GM06990 (cell line): ENCODE data around the gene ABCA4.

ENCODE experiments used
- DNase-seq: peaks from one replicate; pipeline ENCODE4 v3.0.0-alpha.2; 2011; ENCODE audit not compliant: insufficient read length; ENCODE audit errors: extremely low read depth
- H3K27me3 ChIP-seq: replicated peaks from 2 replicates; pipeline ENCODE4 v1.6.0; 2011; ENCODE audit warnings: low read length; ENCODE audit not compliant: control insufficient read depth, insufficient read depth
- H3K36me3 ChIP-seq: 2 replicates; pipeline ENCODE4 v1.5.1; 2011; ENCODE audit warnings: low read length; ENCODE audit not compliant: control insufficient read depth, insufficient read depth
- H3K4me3 ChIP-seq: replicated peaks from 2 replicates; pipeline ENCODE4 v1.5.1; 2011; ENCODE audit warnings: low read depth, mild to moderate bottlenecking, control low read depth, low read length
- TF ChIP-seq, protein P1 (sequence below): IDR thresholded peaks from 2 replicates; pipeline ENCODE4 v1.5.1; 2011; ENCODE audit warnings: low read length, control low read depth, mild to moderate bottlenecking, inconsistent platforms; ENCODE audit not compliant: insufficient read depth, poor library complexity, severe bottlenecking

ABCA4 gene

DNA sequence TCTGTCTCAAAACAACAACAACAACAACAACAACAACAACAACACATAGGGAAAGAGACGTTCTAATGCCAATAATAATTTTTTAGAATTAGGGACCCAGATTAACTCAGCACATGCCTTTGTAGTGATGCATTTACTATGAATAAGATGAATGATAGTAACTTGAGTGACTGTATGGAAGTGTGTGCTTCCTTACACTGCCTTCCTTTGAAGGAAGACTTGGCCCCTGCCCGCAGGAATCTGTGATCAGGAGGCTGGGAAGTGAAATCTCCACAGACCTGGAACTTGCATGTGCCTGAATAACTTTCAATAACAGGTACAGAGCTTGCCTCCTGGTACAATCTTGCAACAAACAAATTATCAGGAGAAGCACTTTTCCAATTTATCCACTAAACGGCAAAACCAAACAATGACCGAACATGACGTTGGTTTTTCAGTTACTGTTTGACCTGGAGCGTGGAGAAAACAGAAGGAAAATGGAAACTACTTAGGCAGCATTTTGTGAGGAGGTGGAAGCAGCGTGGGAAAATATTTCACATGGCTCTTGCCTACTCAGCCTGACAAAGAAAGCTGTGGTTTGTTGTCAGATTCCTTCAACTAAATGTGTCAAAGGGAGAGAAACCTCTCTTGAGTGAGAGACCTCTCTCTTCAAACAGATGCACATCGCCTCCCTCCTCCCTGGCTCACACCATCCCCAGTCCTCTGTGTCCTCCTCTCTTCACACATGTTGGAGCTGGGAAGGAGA lies 10.1 kb upstream of the ABCA4 start:
- Histone ChIP-seq H3K36me3 (no peaks in the 10 kb centered on the region), H3K27me3 (no peaks in the 10 kb centered on the region; the same call in 1 of the 2 replicates), H3K4me3 (no peak overlapping the region)
- TF ChIP-seq, protein P1, sequence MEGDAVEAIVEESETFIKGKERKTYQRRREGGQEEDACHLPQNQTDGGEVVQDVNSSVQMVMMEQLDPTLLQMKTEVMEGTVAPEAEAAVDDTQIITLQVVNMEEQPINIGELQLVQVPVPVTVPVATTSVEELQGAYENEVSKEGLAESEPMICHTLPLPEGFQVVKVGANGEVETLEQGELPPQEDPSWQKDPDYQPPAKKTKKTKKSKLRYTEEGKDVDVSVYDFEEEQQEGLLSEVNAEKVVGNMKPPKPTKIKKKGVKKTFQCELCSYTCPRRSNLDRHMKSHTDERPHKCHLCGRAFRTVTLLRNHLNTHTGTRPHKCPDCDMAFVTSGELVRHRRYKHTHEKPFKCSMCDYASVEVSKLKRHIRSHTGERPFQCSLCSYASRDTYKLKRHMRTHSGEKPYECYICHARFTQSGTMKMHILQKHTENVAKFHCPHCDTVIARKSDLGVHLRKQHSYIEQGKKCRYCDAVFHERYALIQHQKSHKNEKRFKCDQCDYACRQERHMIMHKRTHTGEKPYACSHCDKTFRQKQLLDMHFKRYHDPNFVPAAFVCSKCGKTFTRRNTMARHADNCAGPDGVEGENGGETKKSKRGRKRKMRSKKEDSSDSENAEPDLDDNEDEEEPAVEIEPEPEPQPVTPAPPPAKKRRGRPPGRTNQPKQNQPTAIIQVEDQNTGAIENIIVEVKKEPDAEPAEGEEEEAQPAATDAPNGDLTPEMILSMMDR = no peak
- DNase-seq = no peak

DNA sequence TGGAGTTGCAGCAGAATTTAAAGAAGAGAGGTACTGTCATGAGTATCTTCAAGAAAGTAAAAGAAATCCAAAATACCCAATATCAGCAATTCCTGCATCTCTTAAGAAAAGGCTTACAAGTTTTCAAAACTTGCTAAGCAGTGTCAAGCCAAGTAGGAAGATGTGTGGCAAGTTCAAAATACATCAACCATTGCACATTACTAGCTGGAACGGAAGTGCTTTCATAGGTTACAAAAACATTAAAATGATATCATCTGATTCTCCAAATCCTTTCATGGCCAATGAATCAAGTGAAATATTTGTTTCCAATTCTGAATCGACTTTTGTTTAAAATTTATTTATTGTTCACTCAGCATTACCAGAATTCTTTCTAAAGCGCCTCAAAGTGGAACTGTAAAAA lies 5.7 kb upstream of the ABCA4 start:
- no peak overlapping the region for H3K4me3 ChIP-seq
- no peak for DNase-seq
- H3K27me3 ChIP-seq = no peaks in the 10 kb centered on the region; the same call in 1 of the 2 replicates
- no peaks in the 10 kb centered on the region for H3K36me3 ChIP-seq
- TF ChIP-seq, protein P1 = no peak

DNA sequence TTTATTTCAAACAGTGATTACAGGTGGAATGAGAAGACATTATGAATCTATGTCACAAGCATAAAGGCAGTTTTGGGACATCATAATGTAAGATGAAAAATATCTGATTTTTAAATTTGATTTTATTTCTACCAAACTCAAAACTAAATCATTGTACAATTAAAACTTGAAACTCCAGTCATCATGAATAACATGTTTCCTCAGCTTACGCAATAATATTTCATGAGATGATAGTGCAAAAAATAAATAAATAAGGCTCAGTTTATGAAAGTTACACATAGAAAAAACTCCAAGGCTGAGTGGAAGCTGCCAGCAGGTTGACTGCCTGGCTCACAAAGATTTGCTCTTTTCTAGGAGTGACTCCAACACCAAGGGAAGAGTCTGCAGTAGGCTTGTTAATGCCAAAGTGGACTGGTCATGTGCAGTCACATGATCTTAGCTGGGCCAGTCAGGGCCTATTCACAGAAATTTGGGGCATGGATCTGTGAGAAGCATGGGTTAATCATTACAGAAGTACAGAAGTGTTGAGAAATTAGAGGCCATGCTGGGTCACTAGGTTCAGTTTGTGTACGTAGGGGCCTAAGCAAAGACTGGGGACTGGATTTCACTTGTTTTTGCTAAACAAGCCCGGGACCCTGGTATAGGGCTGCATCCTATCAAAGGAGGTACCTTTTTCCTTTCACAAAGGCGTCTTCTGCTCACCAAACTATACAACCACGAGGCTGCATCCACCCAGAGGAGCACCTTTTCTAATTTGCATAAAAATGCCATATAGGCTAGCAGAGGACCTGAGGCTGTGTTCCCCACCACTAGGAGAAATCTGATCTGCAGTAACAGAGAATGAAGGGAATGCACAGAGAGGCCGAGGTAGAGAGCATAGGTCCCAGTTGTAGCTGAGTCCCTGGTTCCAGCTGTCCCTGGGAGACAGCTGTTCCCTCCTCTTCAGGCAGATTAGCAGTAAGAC lies 4.9 kb upstream of the ABCA4 start:
- TF ChIP-seq, protein P1 = no peak
- no peaks in the 10 kb centered on the region for H3K36me3 ChIP-seq
- no peak overlapping the region for H3K4me3 ChIP-seq
- H3K27me3 ChIP-seq = no peaks in the 10 kb centered on the region; the same call in 1 of the 2 replicates
- no peak for DNase-seq

DNA sequence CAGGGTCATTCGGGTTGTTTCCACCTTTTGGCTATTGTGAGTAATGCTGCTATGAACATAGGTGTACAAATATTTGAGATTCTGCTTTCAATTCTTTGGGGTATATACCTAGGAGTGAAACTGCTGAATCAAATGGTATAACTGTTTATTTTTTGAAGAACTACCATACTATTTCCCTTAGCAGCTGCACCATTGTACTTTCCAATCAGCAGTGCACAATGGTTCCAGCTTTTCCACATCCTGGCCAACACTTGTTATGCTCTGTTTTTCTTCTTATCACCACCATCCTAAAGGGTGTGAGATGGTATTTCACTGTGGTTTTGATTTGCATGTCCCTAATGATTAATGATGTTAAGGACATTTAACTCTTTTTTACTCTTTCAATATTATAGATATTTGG lies 3.6 kb upstream of the ABCA4 start:
- Histone ChIP-seq H3K36me3 (no peaks in the 10 kb centered on the region), H3K4me3 (no peak overlapping the region), H3K27me3 (no peaks in the 10 kb centered on the region; the same call in 1 of the 2 replicates)
- DNase-seq = no peak
- TF ChIP-seq, protein P1 = no peak

DNA sequence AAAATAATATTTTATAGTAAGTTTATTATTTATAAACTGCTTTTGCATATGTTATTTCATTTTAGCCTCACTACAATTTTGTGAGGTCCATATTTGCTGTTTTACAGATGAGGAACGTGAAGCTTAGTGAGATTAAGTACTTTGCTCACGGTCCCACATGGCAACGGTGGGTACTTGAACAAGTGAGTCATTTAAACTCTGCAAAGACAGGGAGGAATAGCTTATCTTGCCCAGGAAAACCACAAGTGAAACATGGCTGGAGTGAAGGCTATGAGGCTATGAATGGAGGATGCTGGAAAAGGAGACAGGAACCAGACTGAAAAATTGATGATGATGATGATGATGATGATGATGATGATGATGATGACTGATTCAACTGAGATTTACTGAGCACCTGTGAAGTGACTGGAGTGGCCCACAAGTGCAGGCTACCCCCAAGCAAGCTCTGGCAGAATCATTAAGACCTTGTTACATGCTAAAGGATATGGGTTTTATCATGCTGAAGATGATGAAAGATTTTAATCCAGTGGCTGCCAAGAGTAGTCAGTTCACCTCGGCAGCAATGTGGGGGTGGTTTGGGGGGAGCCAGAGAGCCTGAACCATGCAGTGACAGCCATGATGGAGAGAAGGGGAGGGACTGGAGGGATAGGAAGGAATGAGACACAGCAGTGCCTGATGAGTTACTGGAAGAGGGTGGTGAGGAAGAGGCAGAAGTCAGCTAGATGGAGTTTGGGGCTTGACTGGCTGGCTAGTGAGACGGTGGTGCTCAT lies 1.4 kb upstream of the ABCA4 start:
- no peak for DNase-seq
- H3K36me3 ChIP-seq = no peaks in the 10 kb centered on the region
- TF ChIP-seq, protein P1 = no peak
- H3K4me3 ChIP-seq = no peak overlapping the region
- H3K27me3 ChIP-seq = no peaks in the 10 kb centered on the region; the same call in 1 of the 2 replicates
